ENCODE results near the gene REM2. TPM values are rescaled to one million over a fixed set of nuclear protein-coding genes. Genes with fewer than 3 reads are reported as not detected.
"Not testable (repeated sequence)": the region's sequence is repeated elsewhere in the genome, so short reads cannot be mapped to it uniquely, and the experiment has no call there.

The REM2 gene
- total RNA-seq, 1 experiment from 2014 or later, result 0.98 TPM

- Histone ChIP-seq H2AFZ (no peak overlapping the region), H3K4me3 (no peak overlapping the region), H3K27ac (no peak overlapping the region), H3K4me1 (replicated peaks; ENCODE audit: insufficient read depth) (peaks cover 15% of the 10 kb centered on the region), H3K79me2 (ENCODE audit: low read depth) (no peaks in the 10 kb centered on the region), H3K9me2 (ENCODE audit: insufficient read depth) (no peaks in the 10 kb centered on the region), H3F3A (ENCODE audit: insufficient read depth, low read depth) (peaks cover 14% of the 10 kb centered on the region; the same call in 1 of the 2 replicates), H4K20me1 (ENCODE audit: insufficient read depth) (no peaks in the 10 kb centered on the region), H3K36me3 (ENCODE audit: low read depth) (peaks cover 13% of the 10 kb centered on the region; the same call in 1 of the 2 replicates), H3K9me3 (ENCODE audit: insufficient read depth, low read depth) (no peaks in the 10 kb centered on the region), H3K4me2 (no peak overlapping the region), H3K27me3 (ENCODE audit: insufficient read depth, low read depth) (no peaks in the 10 kb centered on the region)
- CTCF ChIA-PET, result interaction anchor here (0.7 kb wide), 1 partner anchor 327 kb away, joined by 4 read pairs; no protein-coding TSS in a partner anchor
- intact Hi-C loops (cut with micrococcal nuclease; ENCODE audit: unreplicated experiment), result no loop called here
- POLR2A ChIA-PET (ENCODE audit: unreplicated experiment), result interaction anchor here (0.6 kb wide), 1 partner anchor 9 kb away, joined by 3 read pairs; no protein-coding TSS in a partner anchor
- BruUV-seq (replicated peaks), result no TSS peak
- no peak for DNase-seq
- TF ChIP-seq EZH2 (IDR thresholded peaks at IDR 0.05; ENCODE audit: low read depth), result no peak
- TF ChIP-seq, protein P1, sequence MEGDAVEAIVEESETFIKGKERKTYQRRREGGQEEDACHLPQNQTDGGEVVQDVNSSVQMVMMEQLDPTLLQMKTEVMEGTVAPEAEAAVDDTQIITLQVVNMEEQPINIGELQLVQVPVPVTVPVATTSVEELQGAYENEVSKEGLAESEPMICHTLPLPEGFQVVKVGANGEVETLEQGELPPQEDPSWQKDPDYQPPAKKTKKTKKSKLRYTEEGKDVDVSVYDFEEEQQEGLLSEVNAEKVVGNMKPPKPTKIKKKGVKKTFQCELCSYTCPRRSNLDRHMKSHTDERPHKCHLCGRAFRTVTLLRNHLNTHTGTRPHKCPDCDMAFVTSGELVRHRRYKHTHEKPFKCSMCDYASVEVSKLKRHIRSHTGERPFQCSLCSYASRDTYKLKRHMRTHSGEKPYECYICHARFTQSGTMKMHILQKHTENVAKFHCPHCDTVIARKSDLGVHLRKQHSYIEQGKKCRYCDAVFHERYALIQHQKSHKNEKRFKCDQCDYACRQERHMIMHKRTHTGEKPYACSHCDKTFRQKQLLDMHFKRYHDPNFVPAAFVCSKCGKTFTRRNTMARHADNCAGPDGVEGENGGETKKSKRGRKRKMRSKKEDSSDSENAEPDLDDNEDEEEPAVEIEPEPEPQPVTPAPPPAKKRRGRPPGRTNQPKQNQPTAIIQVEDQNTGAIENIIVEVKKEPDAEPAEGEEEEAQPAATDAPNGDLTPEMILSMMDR (conservative IDR thresholded peaks at IDR 0.05), result no peak
Observed at GRCh38 chr14:22907429-22907828, 24.4 kb downstream of the REM2 start.

- no peak for TF ChIP-seq EZH2 (IDR thresholded peaks at IDR 0.05; ENCODE audit: low read depth)
- TF ChIP-seq, protein P1 (conservative IDR thresholded peaks at IDR 0.05), result no peak
- no peaks in the 10 kb centered on the region for H3K79me2 ChIP-seq (ENCODE audit: low read depth)
- CTCF ChIA-PET, result no interaction called here
- peaks cover 13% of the 10 kb centered on the region; the same call in 1 of the 2 replicates for H3K36me3 ChIP-seq (ENCODE audit: low read depth)
- H3K4me1 ChIP-seq (replicated peaks; ENCODE audit: insufficient read depth), result peaks cover 7% of the 10 kb centered on the region; the same call in 1 of the 2 replicates
- H3F3A ChIP-seq (ENCODE audit: insufficient read depth, low read depth), result peaks cover 6% of the 10 kb centered on the region; the same call in 1 of the 2 replicates
- no peaks in the 10 kb centered on the region for H3K9me3 ChIP-seq (ENCODE audit: insufficient read depth, low read depth)
- H4K20me1 ChIP-seq (ENCODE audit: insufficient read depth), result no peaks in the 10 kb centered on the region
- no peak overlapping the region for H3K27ac ChIP-seq
- H2AFZ ChIP-seq, result no peak overlapping the region
- H3K9me2 ChIP-seq (ENCODE audit: insufficient read depth), result no peaks in the 10 kb centered on the region
- H3K4me2 ChIP-seq, result no peak overlapping the region
- intact Hi-C loops (cut with micrococcal nuclease; ENCODE audit: unreplicated experiment), result no loop called here
- no peak for DNase-seq
- no peaks in the 10 kb centered on the region for H3K27me3 ChIP-seq (ENCODE audit: insufficient read depth, low read depth)
- no peak overlapping the region for H3K4me3 ChIP-seq
- no TSS peak for BruUV-seq (replicated peaks)
- POLR2A ChIA-PET (ENCODE audit: unreplicated experiment), result no interaction called here
Observed at GRCh38 chr14:22908601-22909000, 25.6 kb downstream of the REM2 start.

GRCh38 chr14:22910916-22911315 lies 27.9 kb downstream of the REM2 start:
- Histone ChIP-seq H3K9me3 (ENCODE audit: insufficient read depth, low read depth) (no peaks in the 10 kb centered on the region), H2AFZ (no peak overlapping the region), H3K36me3 (ENCODE audit: low read depth) (peaks cover 14% of the 10 kb centered on the region; the same call in 1 of the 2 replicates), H3K4me2 (no peak overlapping the region), H3K27me3 (ENCODE audit: insufficient read depth, low read depth) (no peaks in the 10 kb centered on the region), H4K20me1 (ENCODE audit: insufficient read depth) (no peaks in the 10 kb centered on the region), H3K9me2 (ENCODE audit: insufficient read depth) (no peaks in the 10 kb centered on the region), H3K4me1 (replicated peaks; ENCODE audit: insufficient read depth) (no peaks in the 10 kb centered on the region), H3K27ac (no peak overlapping the region), H3K4me3 (no peak overlapping the region), H3F3A (ENCODE audit: insufficient read depth, low read depth) (no peaks in the 10 kb centered on the region), H3K79me2 (ENCODE audit: low read depth) (peaks cover 13% of the 10 kb centered on the region)
- ChIA-PET CTCF (no interaction called here), POLR2A (ENCODE audit: unreplicated experiment) (no interaction called here)
- intact Hi-C loops (cut with micrococcal nuclease; ENCODE audit: unreplicated experiment), result no loop called here
- no TSS peak for BruUV-seq (replicated peaks)
- TF ChIP-seq, protein P1 (conservative IDR thresholded peaks at IDR 0.05), result no peak
- TF ChIP-seq EZH2 (IDR thresholded peaks at IDR 0.05; ENCODE audit: low read depth), result no peak
- DNase-seq, result no peak

DNA sequence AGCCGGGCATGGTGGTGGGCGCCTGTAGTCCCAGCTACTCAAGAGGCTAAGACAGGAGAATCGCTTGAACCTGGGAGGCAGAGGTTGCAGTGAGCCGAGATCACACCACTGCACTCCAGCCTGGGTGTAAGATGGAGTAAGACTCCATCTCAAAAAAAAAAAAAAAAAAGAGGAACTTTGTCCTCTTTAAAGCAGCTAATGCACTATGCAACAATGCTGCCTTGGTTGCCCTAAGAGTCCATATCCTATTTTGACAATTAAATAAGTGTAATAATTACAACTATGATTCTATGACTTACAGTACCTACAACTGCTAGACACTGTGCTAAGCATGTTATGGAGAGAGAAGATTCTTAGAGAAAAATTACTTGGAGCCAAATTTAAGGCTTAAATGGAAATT lies 31.8 kb downstream of the REM2 start:
- H3K9me3 ChIP-seq (ENCODE audit: insufficient read depth, low read depth); CTCF ChIA-PET; H3F3A ChIP-seq (ENCODE audit: insufficient read depth, low read depth); H3K9me2 ChIP-seq (ENCODE audit: insufficient read depth); H4K20me1 ChIP-seq (ENCODE audit: insufficient read depth); H3K4me1 ChIP-seq (replicated peaks; ENCODE audit: insufficient read depth); H3K4me2 ChIP-seq; H3K36me3 ChIP-seq (ENCODE audit: low read depth); H3K4me3 ChIP-seq; H3K27me3 ChIP-seq (ENCODE audit: insufficient read depth, low read depth); H3K27ac ChIP-seq; BruUV-seq (replicated peaks); H2AFZ ChIP-seq; DNase-seq: not testable (repeated sequence)
- intact Hi-C loops (cut with micrococcal nuclease; ENCODE audit: unreplicated experiment), result loop anchor here (5.0 kb wide), 1 partner anchor 43 kb away; the partner anchor contains the start of gene LRP10
- POLR2A ChIA-PET (ENCODE audit: unreplicated experiment), result interaction anchor here (0.6 kb wide), 1 partner anchor 325 kb away, joined by 4 read pairs; no protein-coding TSS in a partner anchor
- peaks cover 40% of the 10 kb centered on the region for H3K79me2 ChIP-seq (ENCODE audit: low read depth)

All from PC-9 (cell line).